CD14-positive monocyte (primary cell): ENCODE data around the gene PHC2. TPM values are rescaled to one million over a fixed set of nuclear protein-coding genes. Genes with fewer than 3 reads are reported as not detected.

Source experiments
- DNase-seq, 3 donors: peaks; one replicate each; pipeline ENCODE4 v3.0.0-alpha.2; 2011 to 2022
- H2AFZ ChIP-seq: 2 replicates; pipeline ENCODE4 v1.6.0; 2012; ENCODE audit warnings: mild to moderate bottlenecking, low read depth, low read length, inconsistent platforms; ENCODE audit not compliant: insufficient read depth, poor library complexity, severe bottlenecking
- H3K27ac ChIP-seq, 2 donors: 1 replicate in 1 of 2; 2 replicates in 1 of 2; pipeline ENCODE4 v1.5.1; 2012 to 2013; ENCODE audit warnings: low read length in 2 of 2, control low read depth in 1 of 2, inconsistent platforms in 1 of 2, low read depth in 1 of 2, mild to moderate bottlenecking in 1 of 2
- H3K27me3 ChIP-seq, 2 donors: one replicate each; pipeline versions ENCODE4 v1.6.0 to v1.6.1; 2011 to 2013; ENCODE audit warnings: low read length in 2 of 2; ENCODE audit not compliant: control insufficient read depth in 2 of 2, insufficient read depth in 2 of 2
- H3K36me3 ChIP-seq, 2 donors: replicated peaks in 1 of 2; 1 replicate in 1 of 2; 2 replicates in 1 of 2; pipeline versions ENCODE4 v1.5.1 to v1.6.1; 2012 to 2013; ENCODE audit warnings: low read length in 2 of 2, control low read depth in 1 of 2, inconsistent platforms in 1 of 2, mild to moderate bottlenecking in 1 of 2; ENCODE audit not compliant: insufficient read depth in 2 of 2, control insufficient read depth in 1 of 2
- H3K4me1 ChIP-seq, 2 donors: 1 replicate in 1 of 2; 2 replicates in 1 of 2; pipeline versions ENCODE4 v1.5.1 to v1.6.1; 2012 to 2013; ENCODE audit warnings: low read length in 2 of 2, control low read depth in 1 of 2, inconsistent platforms in 1 of 2, mild to moderate bottlenecking in 1 of 2, moderate library complexity in 1 of 2; ENCODE audit not compliant: insufficient read depth in 2 of 2, control insufficient read depth in 1 of 2
- H3K4me2 ChIP-seq: replicated peaks from 2 replicates; pipeline ENCODE3; 2012; ENCODE audit warnings: low read length, moderate library complexity, mild to moderate bottlenecking; ENCODE audit not compliant: poor library complexity, severe bottlenecking; ENCODE audit errors: extremely low read depth
- H3K4me3 ChIP-seq, 3 experiments: fragments of 200-600 bp in 1 of 3; sonication (generic) in 1 of 3; replicated peaks in 1 of 3; 1 replicate in 2 of 3; 2 replicates in 1 of 3; pipeline ENCODE4 v1.5.1; 2011 to 2013; ENCODE audit warnings: low read length in 3 of 3, mild to moderate bottlenecking in 3 of 3, control low read depth in 2 of 3, low read depth in 2 of 3, inconsistent platforms in 1 of 3, moderate library complexity in 1 of 3
- H3K79me2 ChIP-seq: 2 replicates; pipeline ENCODE4 v1.6.0; 2012; ENCODE audit warnings: mild to moderate bottlenecking, control low read depth, inconsistent platforms, low read length, moderate library complexity; ENCODE audit not compliant: insufficient read depth
- H3K9ac ChIP-seq: 2 replicates; pipeline ENCODE4 v1.6.0; 2017; ENCODE audit warnings: low read length, mild to moderate bottlenecking; ENCODE audit not compliant: insufficient read depth, poor library complexity, severe bottlenecking
- H3K9me3 ChIP-seq, 2 donors: replicated peaks in 1 of 2; 1 replicate in 1 of 2; 2 replicates in 1 of 2; pipeline versions ENCODE4 v1.5.1 to v1.6.1; 2012 to 2013; ENCODE audit warnings: low read length in 2 of 2, control low read depth in 1 of 2; ENCODE audit not compliant: control insufficient read depth in 1 of 2, insufficient read depth in 1 of 2
- H4K20me1 ChIP-seq: 2 replicates; pipeline ENCODE4 v1.6.0; 2012; ENCODE audit warnings: mild to moderate bottlenecking, low read length, control low read depth, moderate library complexity; ENCODE audit not compliant: insufficient read depth
- H3K27ac Mint-ChIP-seq, 7 donors: one replicate each; pipeline ENCODE4 v1.8.0; 2020; ENCODE audit warnings: mild to moderate bottlenecking in 7 of 7, mixed read lengths in 7 of 7, moderate library complexity in 6 of 7, inconsistent platforms in 2 of 7
- H3K27me3 Mint-ChIP-seq, 3 donors: one replicate each; pipeline ENCODE4 v1.8.0; 2021 to 2022; ENCODE audit warnings: low read depth in 3 of 3, mild to moderate bottlenecking in 3 of 3, mixed read lengths in 3 of 3, moderate library complexity in 3 of 3, inconsistent platforms in 1 of 3
- H3K36me3 Mint-ChIP-seq, 2 donors: one replicate each; pipeline ENCODE4 v1.8.0; 2020; ENCODE audit warnings: mixed read lengths in 2 of 2, inconsistent platforms in 1 of 2, mild to moderate bottlenecking in 1 of 2
- H3K4me1 Mint-ChIP-seq: one replicate; pipeline ENCODE4 v1.8.0; 2020; ENCODE audit warnings: mild to moderate bottlenecking, mixed read lengths
- H3K4me3 Mint-ChIP-seq, 2 donors: one replicate each; pipeline ENCODE4 v1.8.0; 2020; ENCODE audit warnings: mild to moderate bottlenecking in 2 of 2, mixed read lengths in 2 of 2, moderate library complexity in 1 of 2
- H3K9me3 Mint-ChIP-seq, 7 donors: one replicate each; pipeline ENCODE4 v1.8.0; 2020 to 2022; ENCODE audit warnings: mixed read lengths in 7 of 7, mild to moderate bottlenecking in 6 of 7, moderate library complexity in 6 of 7, inconsistent platforms in 2 of 7
- WGBS: methylation state at CpG from one replicate; pipeline ENCODE4 v1.1.5; 2013; ENCODE audit warnings: missing lambda C conversion rate; ENCODE audit not compliant: insufficient coverage; 5-methylcytosine and 5-hydroxymethylcytosine counted together
- intact Hi-C, 2 donors: fragments of 100-400 bp; cut with micrococcal nuclease; formaldehyde crosslinking; loops; one replicate each; pipeline versions ENCODE4 v1.15.0 to v1.15.1; 2023
- polyA plus RNA-seq, 3 donors: library from polyadenylated mRNA; depleted of rRNA in 1 of 3; unstranded in 2 of 3; stranded (reverse) in 1 of 3; fragments of 300-500 nt in 2 of 3; fragments of >200 nt in 1 of 3; fragmentation: Illumina TruSeq in 2 of 3; gene quantifications; 1 replicate in 2 of 3; 2 replicates in 1 of 3; pipeline ENCODE4 v1.2.3, GENCODE V29; 2012 to 2021
- TF ChIP-seq, protein P1 (sequence below): fragments of 200-600 bp; IDR thresholded peaks from one replicate; pipeline ENCODE4 v1.8.0; 2022; ENCODE audit warnings: antibody characterized with exemption, mild to moderate bottlenecking

PHC2 gene
- polyA plus RNA-seq, 3 donors = 18.9 to 85.3 (median 53.1) TPM

DNA sequence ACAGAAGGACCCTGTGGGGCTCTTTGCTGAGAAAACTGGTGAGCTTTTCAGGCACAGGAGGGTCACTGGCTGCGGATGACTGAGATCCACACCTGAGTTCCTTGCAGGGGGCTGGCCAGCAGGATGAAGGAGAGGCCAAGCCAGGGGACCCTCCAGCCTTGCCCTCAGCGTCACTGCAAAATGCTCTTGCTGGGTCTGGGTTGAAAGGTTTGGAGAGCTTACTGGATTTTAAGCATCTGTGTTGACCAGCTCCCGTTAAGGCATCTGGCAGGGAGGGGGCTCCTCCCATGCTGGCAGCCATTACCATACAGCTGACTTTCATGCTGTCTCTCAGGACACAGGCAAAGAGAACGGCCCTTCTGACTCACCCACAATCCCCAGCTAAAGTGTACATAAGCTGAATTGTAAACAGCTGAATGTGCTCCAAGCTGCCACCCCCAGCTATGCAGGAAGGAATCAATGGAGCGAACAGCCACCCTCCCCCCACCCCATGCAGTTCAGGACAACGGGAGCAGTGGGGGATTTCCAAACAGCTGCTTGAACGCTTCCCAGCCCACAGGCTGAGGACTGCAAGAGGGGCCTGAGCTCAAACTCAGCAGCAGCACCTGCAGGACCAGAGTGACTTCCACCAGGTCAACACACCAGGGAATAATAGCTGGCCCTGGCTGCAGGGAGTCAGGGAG is 88.7 kb downstream of the PHC2 start:
- Mint-ChIP-seq H3K4me3 (no peak overlapping the region), H3K9me3 (no peaks in the 10 kb centered on the region), H3K36me3 (peaks cover 45 to 55% of the 10 kb centered on the region in 2 donors), H3K27ac (peak overlapping the region in 4 of 7 donors; percentile 15 to 80 (median 42)), H3K4me1 (peaks cover 91% of the 10 kb centered on the region), H3K27me3 (peaks cover 0 to 3% (median 0%) of the 10 kb centered on the region in 3 donors)
- peaks cover 13 to 40% of the 10 kb centered on the region in 2 donors for H3K36me3 ChIP-seq
- TF ChIP-seq, protein P1, sequence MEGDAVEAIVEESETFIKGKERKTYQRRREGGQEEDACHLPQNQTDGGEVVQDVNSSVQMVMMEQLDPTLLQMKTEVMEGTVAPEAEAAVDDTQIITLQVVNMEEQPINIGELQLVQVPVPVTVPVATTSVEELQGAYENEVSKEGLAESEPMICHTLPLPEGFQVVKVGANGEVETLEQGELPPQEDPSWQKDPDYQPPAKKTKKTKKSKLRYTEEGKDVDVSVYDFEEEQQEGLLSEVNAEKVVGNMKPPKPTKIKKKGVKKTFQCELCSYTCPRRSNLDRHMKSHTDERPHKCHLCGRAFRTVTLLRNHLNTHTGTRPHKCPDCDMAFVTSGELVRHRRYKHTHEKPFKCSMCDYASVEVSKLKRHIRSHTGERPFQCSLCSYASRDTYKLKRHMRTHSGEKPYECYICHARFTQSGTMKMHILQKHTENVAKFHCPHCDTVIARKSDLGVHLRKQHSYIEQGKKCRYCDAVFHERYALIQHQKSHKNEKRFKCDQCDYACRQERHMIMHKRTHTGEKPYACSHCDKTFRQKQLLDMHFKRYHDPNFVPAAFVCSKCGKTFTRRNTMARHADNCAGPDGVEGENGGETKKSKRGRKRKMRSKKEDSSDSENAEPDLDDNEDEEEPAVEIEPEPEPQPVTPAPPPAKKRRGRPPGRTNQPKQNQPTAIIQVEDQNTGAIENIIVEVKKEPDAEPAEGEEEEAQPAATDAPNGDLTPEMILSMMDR = no peak
- no peak overlapping the region for H3K4me3 ChIP-seq
- intact Hi-C loops = no loop called here
- no peak overlapping the region for H3K4me2 ChIP-seq
- no peaks in the 10 kb centered on the region for H3K9me3 ChIP-seq
- H4K20me1 ChIP-seq = peaks cover 96% of the 10 kb centered on the region
- WGBS = 92% methylated on average over 3 of the region's 7 CpGs
- H3K9ac ChIP-seq = no peak overlapping the region
- no peaks in the 10 kb centered on the region for H3K27me3 ChIP-seq
- DNase-seq = no peak
- peak overlapping the region in 1 of 2 donors; percentile 85 for H3K27ac ChIP-seq
- peaks cover 93% of the 10 kb centered on the region for H3K79me2 ChIP-seq
- peaks cover 68 to 97% of the 10 kb centered on the region in 2 donors for H3K4me1 ChIP-seq
- H2AFZ ChIP-seq = no peak overlapping the region

DNA sequence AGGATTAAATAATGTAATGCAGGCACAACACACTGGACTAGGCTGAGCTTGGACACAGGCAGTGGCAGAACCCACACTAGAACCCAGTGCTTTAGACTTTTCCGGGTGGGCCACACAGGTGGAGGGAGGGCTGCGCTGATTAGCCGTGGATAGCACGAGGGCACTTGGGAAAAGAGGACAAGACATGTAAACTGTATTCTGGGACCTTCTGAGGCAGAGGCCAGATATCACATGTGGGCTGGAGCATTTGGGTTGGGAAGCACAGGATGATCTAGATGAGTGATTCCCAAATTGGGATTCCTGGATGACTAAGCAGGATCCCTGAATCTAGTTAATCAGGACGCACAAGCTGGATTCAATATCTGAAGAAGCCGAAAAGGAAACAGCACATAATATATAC is 89.7 kb downstream of the PHC2 start:
- Histone ChIP-seq H3K4me1 (peaks cover 65 to 97% of the 10 kb centered on the region in 2 donors), H2AFZ (no peak overlapping the region), H4K20me1 (peaks cover 95% of the 10 kb centered on the region), H3K9ac (no peak overlapping the region), H3K27me3 (no peaks in the 10 kb centered on the region), H3K4me3 (no peak overlapping the region), H3K9me3 (no peaks in the 10 kb centered on the region), H3K4me2 (no peak overlapping the region), H3K36me3 (peaks cover 13 to 40% of the 10 kb centered on the region in 2 donors), H3K79me2 (peaks cover 93% of the 10 kb centered on the region), H3K27ac (peak overlapping the region in 1 of 2 donors; percentile 85)
- Mint-ChIP-seq H3K36me3 (peaks cover 41 to 51% of the 10 kb centered on the region in 2 donors), H3K4me1 (peaks cover 90% of the 10 kb centered on the region), H3K27me3 (peaks cover 0 to 3% (median 0%) of the 10 kb centered on the region in 3 donors), H3K4me3 (no peak overlapping the region), H3K9me3 (no peaks in the 10 kb centered on the region), H3K27ac (peak overlapping the region in 6 of 7 donors; percentile 50 to 87 (median 74))
- WGBS = 100% methylated on average over 4 of the region's 6 CpGs
- TF ChIP-seq, protein P1 = no peak
- DNase-seq = no peak
- intact Hi-C loops = no loop called here
